Measurements from ENCODE around the gene TEC.

- no peak for TF ChIP-seq EGR1 (IDR thresholded peaks at IDR 0.05; ENCODE audit: borderline replicate concordance, low read depth, low read length)
- TF ChIP-seq POLR2AphosphoS5 (IDR thresholded peaks at IDR 0.05; ENCODE audit: low read depth, low read length) = no peak
- TF ChIP-seq JUND (IDR thresholded peaks at IDR 0.05; ENCODE audit: low read length) = no peak
- TF ChIP-seq CTCF (IDR thresholded peaks at IDR 0.05; ENCODE audit: control extremely low read depth in 1 of 3, insufficient read depth in 1 of 3, low read depth in 1 of 3, low read length in 3 of 3) = no peak
- TF ChIP-seq POLR2A (IDR thresholded peaks at IDR 0.05; ENCODE audit: control extremely low read depth in 1 of 2, low read depth in 2 of 2, low read length in 2 of 2) = no peak
- TF ChIP-seq HDAC6 (IDR thresholded peaks at IDR 0.05; ENCODE audit: low read depth, low read length) = no peak
- TF ChIP-seq BACH1 (IDR thresholded peaks at IDR 0.05; ENCODE audit: low read length) = no peak
- no peak for TF ChIP-seq TBP (IDR thresholded peaks at IDR 0.05; ENCODE audit: low read depth, low read length)
- no peak for TF ChIP-seq TCF12 (IDR thresholded peaks at IDR 0.05; ENCODE audit: low read depth, low read length)
Observed at GRCh38 chr4:48112017-48112667, 157.5 kb downstream of the TEC start.

Data from H1 (cell line).